Esophagus squamous epithelium (tissue), 4 donors: ENCODE results near the gene EHMT1.

Source experiments
- POLR2A ChIP-seq, 4 donors: fragments of 450-650 bp; IDR thresholded peaks; one replicate each; pipeline ENCODE4 v1.6.1; 2017; ENCODE audit warnings: antibody characterized with exemption in 4 of 4, mild to moderate bottlenecking in 4 of 4, moderate library complexity in 3 of 4
- TF ChIP-seq, protein P1 (sequence below), 6 experiments: fragments of 450-650 bp in 4 of 6; fragments of 200-600 bp in 2 of 6; sonication (generic) in 2 of 6; IDR thresholded peaks; one replicate each; pipeline ENCODE4 v1.5.1; 2016 to 2019; ENCODE audit warnings: antibody characterized with exemption in 6 of 6, mild to moderate bottlenecking in 4 of 6, moderate library complexity in 4 of 6

DNA sequence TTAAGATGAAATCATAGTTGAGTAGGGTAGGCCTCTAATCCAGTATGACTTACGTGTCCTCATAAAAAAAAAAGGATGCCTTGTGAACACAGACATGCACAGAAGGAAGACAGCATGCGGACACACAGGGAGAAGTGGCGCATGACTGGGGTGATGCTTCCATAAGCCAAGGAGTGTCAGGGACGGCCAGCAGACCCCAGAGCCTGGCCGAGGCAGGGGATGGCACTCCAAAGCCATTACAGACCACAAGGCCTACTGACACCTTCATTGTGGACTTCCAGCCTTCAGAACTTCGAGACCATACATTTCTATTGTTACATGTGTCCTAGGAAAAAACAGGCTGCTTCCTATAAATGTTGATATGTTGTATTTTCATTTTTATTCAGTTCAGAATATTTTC lies 19.9 kb downstream of the EHMT1 start:
- TF ChIP-seq, protein P1, sequence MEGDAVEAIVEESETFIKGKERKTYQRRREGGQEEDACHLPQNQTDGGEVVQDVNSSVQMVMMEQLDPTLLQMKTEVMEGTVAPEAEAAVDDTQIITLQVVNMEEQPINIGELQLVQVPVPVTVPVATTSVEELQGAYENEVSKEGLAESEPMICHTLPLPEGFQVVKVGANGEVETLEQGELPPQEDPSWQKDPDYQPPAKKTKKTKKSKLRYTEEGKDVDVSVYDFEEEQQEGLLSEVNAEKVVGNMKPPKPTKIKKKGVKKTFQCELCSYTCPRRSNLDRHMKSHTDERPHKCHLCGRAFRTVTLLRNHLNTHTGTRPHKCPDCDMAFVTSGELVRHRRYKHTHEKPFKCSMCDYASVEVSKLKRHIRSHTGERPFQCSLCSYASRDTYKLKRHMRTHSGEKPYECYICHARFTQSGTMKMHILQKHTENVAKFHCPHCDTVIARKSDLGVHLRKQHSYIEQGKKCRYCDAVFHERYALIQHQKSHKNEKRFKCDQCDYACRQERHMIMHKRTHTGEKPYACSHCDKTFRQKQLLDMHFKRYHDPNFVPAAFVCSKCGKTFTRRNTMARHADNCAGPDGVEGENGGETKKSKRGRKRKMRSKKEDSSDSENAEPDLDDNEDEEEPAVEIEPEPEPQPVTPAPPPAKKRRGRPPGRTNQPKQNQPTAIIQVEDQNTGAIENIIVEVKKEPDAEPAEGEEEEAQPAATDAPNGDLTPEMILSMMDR (IDR thresholded peaks at IDR 0.05): no peak
- no peak for TF ChIP-seq POLR2A (IDR thresholded peaks at IDR 0.05)
